Vagina (tissue), 2 donors: ENCODE measurements around the gene LRRN1. TPM values are rescaled to one million over a fixed set of nuclear protein-coding genes. Genes with fewer than 3 reads are reported as not detected.

Experiments
- DNase-seq, 2 donors: peaks; one replicate each; pipeline ENCODE4 v3.0.0-alpha.2; 2017; ENCODE audit errors: extremely low spot score in 2 of 2
- H3K27ac ChIP-seq: fragments of 200-600 bp; sonication (generic); one replicate; pipeline ENCODE4 v1.5.1; 2019
- H3K27me3 ChIP-seq: fragments of 200-600 bp; sonication (generic); one replicate; pipeline ENCODE4 v1.5.1; 2019
- H3K36me3 ChIP-seq, 2 donors: fragments of 200-600 bp; sonication (generic); one replicate each; pipeline ENCODE4 v1.5.1; 2017 to 2019
- H3K4me1 ChIP-seq: fragments of 200-600 bp; sonication (generic); one replicate; pipeline ENCODE4 v1.5.1; 2019
- H3K4me3 ChIP-seq, 2 donors: fragments of 200-600 bp; sonication (generic); 1 replicate in 1 of 2; 2 replicates in 1 of 2; pipeline ENCODE4 v1.5.1; 2016 to 2019
- H3K9me3 ChIP-seq: fragments of 200-600 bp; sonication (generic); one replicate; pipeline ENCODE4 v1.5.1; 2019
- CTCF ChIP-seq, 3 experiments: fragments of 450-650 bp in 2 of 3; fragments of 200-600 bp in 1 of 3; sonication (generic) in 1 of 3; IDR thresholded peaks; one replicate each; pipeline ENCODE4 v1.5.1; 2017 to 2019; ENCODE audit warnings: antibody characterized with exemption in 3 of 3, mild to moderate bottlenecking in 2 of 3, moderate library complexity in 2 of 3
- POLR2A ChIP-seq, 2 donors: fragments of 450-650 bp; IDR thresholded peaks; one replicate each; pipeline ENCODE4 v1.6.1; 2017; ENCODE audit warnings: antibody characterized with exemption in 2 of 2, mild to moderate bottlenecking in 2 of 2, moderate library complexity in 2 of 2
- POLR2AphosphoS5 ChIP-seq, 2 donors: sonication (generic); formaldehyde crosslinking; IDR thresholded peaks; one replicate each; pipeline ENCODE4 v1.9.0; 2017; ENCODE audit warnings: antibody characterized with exemption in 2 of 2, mild to moderate bottlenecking in 2 of 2, low read depth in 1 of 2; ENCODE audit not compliant: insufficient read depth in 1 of 2
- intact Hi-C: fragments of 100-400 bp; cut with DNase I; formaldehyde crosslinking; loops from one replicate; pipeline ENCODE4 v1.15.1; 2023
- total RNA-seq: library from RNA; depleted of rRNA; stranded (reverse); fragments of >200 nt; gene quantifications from one replicate; pipeline ENCODE4 v1.2.3, GENCODE V29; 2016

Gene LRRN1
- total RNA-seq, 1 donor from 2014 or later, result 1.7 TPM

- no peaks in the 10 kb centered on the region for H3K36me3 ChIP-seq
- intact Hi-C loops, result no loop called here
Observed at GRCh38 chr3:3815206-3815605, 16.0 kb downstream of the LRRN1 start.

GRCh38 chr3:3816034-3816433 is 16.8 kb downstream of the LRRN1 start:
- H3K4me3 ChIP-seq, result no peak overlapping the region
- no peak overlapping the region for H3K27ac ChIP-seq
- intact Hi-C loops, result no loop called here
- TF ChIP-seq POLR2A (IDR thresholded peaks at IDR 0.05) (no peak), CTCF (IDR thresholded peaks at IDR 0.05) (no peak), POLR2AphosphoS5 (IDR thresholded peaks at IDR 0.05; ENCODE audit: insufficient read depth in 1 of 2, low read depth in 1 of 2) (no peak)
- H3K36me3 ChIP-seq, result no peaks in the 10 kb centered on the region
- no peaks in the 10 kb centered on the region for H3K27me3 ChIP-seq
- no peak for DNase-seq
- H3K9me3 ChIP-seq, result no peaks in the 10 kb centered on the region
- H3K4me1 ChIP-seq, result no peaks in the 10 kb centered on the region

More at GRCh38 chr3:3815206-3815605, 16.0 kb downstream of the LRRN1 start:
- TF ChIP-seq CTCF (IDR thresholded peaks at IDR 0.05) (no peak), POLR2AphosphoS5 (IDR thresholded peaks at IDR 0.05; ENCODE audit: insufficient read depth in 1 of 2, low read depth in 1 of 2) (no peak), POLR2A (IDR thresholded peaks at IDR 0.05) (no peak)
- H3K27ac ChIP-seq, result no peak overlapping the region
- no peaks in the 10 kb centered on the region for H3K4me1 ChIP-seq
- H3K27me3 ChIP-seq, result no peaks in the 10 kb centered on the region
- DNase-seq, result no peak
- no peak overlapping the region for H3K4me3 ChIP-seq
- H3K9me3 ChIP-seq, result no peaks in the 10 kb centered on the region

- no peak for DNase-seq
- no peak overlapping the region for H3K4me3 ChIP-seq
- no peak for TF ChIP-seq POLR2A (IDR thresholded peaks at IDR 0.05)
- TF ChIP-seq CTCF (IDR thresholded peaks at IDR 0.05), result no peak
- no peak for TF ChIP-seq POLR2AphosphoS5 (IDR thresholded peaks at IDR 0.05; ENCODE audit: insufficient read depth in 1 of 2, low read depth in 1 of 2)
- no peak overlapping the region for H3K27ac ChIP-seq
- intact Hi-C loops, result no loop called here
- H3K4me1 ChIP-seq, result no peaks in the 10 kb centered on the region
- no peaks in the 10 kb centered on the region for H3K36me3 ChIP-seq
- no peaks in the 10 kb centered on the region for H3K9me3 ChIP-seq
- no peaks in the 10 kb centered on the region for H3K27me3 ChIP-seq
Observed at GRCh38 chr3:3817865-3818264, 18.6 kb downstream of the LRRN1 start.

GRCh38 chr3:3821777-3822176 is 22.5 kb downstream of the LRRN1 start:
- no peak for DNase-seq
- Histone ChIP-seq H3K9me3 (no peaks in the 10 kb centered on the region), H3K27ac (no peak overlapping the region), H3K27me3 (no peaks in the 10 kb centered on the region), H3K4me1 (no peaks in the 10 kb centered on the region), H3K4me3 (no peak overlapping the region), H3K36me3 (no peaks in the 10 kb centered on the region)
- TF ChIP-seq POLR2A (IDR thresholded peaks at IDR 0.05) (no peak), CTCF (IDR thresholded peaks at IDR 0.05) (no peak), POLR2AphosphoS5 (IDR thresholded peaks at IDR 0.05; ENCODE audit: insufficient read depth in 1 of 2, low read depth in 1 of 2) (no peak)
- intact Hi-C loops, result no loop called here

- no peak for TF ChIP-seq POLR2A (IDR thresholded peaks at IDR 0.05)
- no peak for TF ChIP-seq CTCF (IDR thresholded peaks at IDR 0.05)
- TF ChIP-seq POLR2AphosphoS5 (IDR thresholded peaks at IDR 0.05; ENCODE audit: insufficient read depth in 1 of 2, low read depth in 1 of 2), result no peak
- no peak for DNase-seq
Observed at GRCh38 chr3:3825035-3825434, 25.8 kb downstream of the LRRN1 start.

More at GRCh38 chr3:3825035-3825434, 25.8 kb downstream of the LRRN1 start:
- Histone ChIP-seq H3K4me1 (no peaks in the 10 kb centered on the region), H3K9me3 (no peaks in the 10 kb centered on the region), H3K4me3 (no peak overlapping the region), H3K27me3 (no peaks in the 10 kb centered on the region), H3K27ac (no peak overlapping the region), H3K36me3 (no peaks in the 10 kb centered on the region)
- intact Hi-C loops, result no loop called here
